Measurements from ENCODE around the gene RHOV.

Gene RHOV

DNA sequence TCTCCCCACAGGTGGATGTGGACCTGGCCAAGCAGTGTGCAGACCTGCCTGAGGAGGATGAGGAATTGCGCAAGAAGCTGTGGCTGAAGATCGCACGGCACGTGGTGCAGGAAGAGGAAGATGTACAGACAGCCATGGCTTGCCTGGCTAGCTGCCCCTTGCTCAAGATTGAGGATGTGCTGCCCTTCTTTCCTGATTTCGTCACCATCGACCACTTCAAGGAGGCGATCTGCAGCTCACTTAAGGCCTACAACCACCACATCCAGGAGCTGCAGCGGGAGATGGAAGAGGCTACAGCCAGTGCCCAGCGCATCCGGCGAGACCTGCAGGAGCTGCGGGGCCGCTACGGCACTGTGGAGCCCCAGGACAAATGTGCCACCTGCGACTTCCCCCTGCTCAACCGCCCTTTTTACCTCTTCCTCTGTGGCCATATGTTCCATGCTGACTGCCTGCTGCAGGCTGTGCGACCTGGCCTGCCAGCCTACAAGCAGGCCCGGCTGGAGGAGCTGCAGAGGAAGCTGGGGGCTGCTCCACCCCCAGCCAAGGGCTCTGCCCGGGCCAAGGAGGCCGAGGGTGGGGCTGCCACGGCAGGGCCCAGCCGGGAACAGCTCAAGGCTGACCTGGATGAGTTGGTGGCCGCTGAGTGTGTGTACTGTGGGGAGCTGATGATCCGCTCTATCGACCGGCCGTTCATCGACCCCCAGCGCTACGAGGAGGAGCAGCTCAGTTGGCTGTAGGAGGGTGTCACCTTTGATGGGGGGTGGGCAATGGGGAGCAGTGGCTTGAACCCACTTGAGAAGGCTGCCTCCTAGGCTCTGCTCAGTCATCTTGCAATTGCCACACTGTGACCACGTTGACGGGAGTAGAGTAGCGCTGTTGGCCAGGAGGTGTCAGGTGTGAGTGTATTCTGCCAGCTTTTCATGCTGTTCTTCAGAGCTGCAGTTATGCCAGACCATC lies 28.8 kb upstream of the RHOV start:
- DNase-seq = no peak

DNA sequence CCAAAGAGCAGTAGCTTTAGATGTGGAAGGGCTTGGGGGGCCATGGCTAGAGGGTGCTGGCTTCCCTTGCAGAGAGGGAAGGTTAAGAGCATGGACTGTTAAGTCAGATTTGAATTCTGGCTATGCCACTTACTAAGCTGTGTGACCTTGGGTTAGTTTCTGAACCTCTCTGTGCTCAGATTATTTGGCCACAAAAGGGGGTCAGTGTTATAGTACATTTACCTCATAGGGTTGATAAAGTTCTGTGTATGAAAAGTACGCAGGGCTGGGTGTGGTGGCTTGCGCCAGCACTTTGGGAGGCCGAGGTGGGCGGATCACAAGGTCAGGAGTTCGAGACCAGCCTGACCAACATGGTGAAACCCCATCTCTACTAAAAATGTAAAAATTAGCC lies 27.0 kb upstream of the RHOV start:
- no peak for DNase-seq

DNA sequence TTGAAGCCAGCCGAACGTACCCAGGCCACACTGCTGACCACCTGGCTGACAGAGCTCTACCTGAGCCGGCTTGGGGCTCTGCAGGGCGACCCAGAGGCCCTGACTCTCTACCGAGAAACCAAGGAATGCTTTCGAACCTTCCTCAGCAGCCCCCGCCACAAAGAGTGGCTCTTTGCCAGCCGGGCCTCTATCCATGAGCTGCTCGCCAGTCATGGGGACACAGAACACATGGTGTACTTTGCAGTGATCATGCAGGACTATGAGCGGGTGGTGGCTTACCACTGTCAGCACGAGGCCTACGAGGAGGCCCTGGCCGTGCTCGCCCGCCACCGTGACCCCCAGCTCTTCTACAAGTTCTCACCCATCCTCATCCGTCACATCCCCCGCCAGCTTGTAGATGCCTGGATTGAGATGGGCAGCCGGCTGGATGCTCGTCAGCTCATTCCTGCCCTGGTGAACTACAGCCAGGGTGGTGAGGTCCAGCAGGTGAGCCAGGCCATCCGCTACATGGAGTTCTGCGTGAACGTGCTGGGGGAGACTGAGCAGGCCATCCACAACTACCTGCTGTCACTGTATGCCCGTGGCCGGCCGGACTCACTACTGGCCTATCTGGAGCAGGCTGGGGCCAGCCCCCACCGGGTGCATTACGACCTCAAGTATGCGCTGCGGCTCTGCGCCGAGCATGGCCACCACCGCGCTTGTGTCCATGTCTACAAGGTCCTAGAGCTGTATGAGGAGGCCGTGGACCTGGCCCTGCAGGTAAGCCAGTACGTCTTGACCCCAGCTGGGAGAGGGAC lies 26.4 kb upstream of the RHOV start:
- no peak for DNase-seq

DNA sequence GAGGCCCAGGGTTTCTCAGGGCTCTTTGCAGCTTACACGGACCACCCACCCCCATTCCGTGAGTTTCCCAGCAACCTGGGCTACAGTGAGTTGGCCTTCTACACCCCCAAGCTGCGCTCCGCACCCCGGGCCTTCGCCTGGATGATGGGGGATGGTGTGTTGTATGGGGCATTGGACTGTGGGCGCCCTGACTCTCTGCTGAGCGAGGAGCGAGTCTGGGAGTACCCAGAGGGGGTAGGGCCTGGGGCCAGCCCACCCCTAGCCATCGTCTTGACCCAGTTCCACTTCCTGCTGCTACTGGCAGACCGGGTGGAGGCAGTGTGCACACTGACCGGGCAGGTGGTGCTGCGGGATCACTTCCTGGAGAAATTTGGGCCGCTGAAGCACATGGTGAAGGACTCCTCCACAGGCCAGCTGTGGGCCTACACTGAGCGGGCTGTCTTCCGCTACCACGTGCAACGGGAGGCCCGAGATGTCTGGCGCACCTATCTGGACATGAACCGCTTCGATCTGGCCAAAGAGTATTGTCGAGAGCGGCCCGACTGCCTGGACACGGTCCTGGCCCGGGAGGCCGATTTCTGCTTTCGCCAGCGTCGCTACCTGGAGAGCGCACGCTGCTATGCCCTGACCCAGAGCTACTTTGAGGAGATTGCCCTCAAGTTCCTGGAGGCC lies 25.6 kb upstream of the RHOV start:
- DNase-seq = no peak

DNA sequence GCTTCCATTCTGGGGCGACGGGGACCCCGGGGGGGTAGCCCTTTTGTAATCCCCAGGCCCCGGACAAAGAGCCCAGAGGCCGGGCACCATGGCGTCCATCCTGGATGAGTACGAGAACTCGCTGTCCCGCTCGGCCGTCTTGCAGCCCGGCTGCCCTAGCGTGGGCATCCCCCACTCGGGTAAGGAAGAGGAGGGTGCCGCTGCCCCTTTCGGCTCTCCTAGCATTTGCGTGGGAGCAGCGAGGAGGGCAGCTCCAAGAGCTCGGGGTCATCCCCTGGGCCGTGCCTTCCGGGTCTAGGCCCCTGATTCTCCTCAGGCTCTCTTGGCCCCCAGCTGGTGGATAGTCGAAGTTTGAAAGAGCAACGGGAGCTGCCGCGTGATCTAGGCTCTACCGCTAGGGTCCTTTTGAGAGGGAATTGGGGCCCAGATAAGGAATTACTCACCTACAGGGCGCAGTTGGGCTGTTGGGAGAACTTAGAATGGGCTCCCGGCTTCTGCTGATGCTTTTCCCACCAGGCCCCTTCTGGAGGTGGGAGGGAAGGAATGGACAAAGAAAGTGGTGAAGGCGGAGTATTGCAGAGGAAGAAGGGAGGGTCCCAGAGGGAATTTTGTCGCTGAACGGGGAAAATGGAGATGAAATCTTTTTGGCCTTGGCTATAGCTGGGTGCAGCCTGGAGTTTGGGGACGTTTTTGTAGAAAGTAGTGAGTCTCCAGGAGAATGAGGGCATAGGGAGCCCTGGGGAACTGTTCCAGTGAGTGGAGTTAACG lies 20.8 kb upstream of the RHOV start:
- peak; percentile 46 for DNase-seq

DNA sequence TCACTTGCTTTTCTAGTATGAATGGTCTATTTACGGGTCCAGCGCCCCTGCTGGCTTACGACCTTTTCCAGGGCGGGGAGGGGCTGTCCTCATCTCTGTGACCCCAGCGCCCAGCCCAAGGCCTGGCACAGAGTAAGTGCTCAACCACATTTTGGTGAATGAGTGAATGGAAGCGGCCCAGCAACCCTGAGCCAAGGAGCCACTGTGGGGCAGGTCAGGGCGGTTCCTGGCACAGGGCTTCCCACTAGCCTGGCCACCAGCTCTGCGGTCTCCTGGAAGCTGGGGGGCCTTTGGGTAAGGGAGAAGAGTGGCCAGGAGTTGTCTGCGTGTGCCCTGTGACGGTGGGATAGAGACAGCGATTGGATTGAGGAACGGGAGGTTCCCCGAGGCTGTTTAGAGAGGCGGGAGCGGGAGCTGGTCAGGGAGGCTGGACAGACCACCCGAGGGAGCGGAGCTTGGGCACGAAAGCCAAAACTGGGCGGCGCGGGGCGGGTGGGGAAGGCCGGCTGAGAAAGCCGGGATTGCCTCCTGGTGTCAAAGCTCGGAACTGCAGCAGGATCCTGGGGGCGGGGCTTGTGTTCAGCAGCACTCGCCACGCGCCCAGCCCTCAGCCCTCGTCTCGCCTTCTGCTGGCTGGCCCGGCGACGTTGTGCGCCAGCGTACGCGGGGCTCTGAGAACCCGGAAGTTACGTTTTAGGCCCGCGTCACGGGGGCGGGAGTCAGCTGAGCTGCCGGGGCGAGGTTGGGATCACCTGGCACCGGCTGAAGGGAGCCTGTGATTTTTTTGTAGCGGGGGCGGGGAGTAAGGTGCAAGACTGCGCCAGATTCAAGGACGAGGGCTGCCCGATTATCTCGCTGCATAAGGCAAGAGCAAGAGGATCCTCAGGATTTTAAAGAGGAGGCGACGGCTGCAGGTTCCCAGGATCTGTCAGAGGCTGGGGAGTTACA lies 20.0 kb upstream of the RHOV start, which contains the start of gene VPS18:
TSS of gene VPS18 (plus strand) at position 718 of the 948 bp plus-strand sequence. CDS start 319 bp downstream, outside the sequence.
- peak; percentile 98 for DNase-seq

DNA sequence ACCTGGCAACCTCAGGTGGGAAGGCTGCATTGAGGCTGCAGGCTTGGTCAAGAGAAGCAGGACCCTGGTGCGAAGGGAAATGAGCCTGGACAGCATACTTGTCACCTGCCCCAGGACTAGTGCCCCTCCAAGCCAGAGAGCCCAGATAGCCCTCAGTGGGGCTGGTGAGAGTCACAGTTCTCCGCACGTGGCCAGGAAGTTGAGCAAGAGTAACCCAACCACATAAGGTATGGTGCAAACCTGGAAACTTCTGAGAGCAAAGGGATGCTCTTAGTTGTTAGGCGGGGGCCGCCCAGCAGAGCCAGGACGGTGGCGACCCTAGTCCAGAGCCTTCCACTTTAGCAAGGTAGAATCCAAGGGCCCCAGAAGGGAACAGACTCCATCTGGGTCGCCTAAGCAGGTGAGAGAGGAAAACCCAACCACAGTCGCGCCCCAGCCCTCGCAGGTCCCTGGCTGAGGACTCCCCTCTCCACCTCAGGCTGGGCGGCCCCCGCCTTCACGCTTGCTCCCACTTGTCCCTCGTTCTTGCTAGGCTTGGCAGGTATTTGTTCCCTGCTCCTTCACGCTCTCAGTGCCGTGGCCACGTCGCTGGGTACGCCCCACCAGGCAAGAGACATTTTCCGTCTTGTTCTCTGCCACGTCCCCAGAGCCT lies 19.1 kb upstream of the RHOV start:
- no peak for DNase-seq

DNA sequence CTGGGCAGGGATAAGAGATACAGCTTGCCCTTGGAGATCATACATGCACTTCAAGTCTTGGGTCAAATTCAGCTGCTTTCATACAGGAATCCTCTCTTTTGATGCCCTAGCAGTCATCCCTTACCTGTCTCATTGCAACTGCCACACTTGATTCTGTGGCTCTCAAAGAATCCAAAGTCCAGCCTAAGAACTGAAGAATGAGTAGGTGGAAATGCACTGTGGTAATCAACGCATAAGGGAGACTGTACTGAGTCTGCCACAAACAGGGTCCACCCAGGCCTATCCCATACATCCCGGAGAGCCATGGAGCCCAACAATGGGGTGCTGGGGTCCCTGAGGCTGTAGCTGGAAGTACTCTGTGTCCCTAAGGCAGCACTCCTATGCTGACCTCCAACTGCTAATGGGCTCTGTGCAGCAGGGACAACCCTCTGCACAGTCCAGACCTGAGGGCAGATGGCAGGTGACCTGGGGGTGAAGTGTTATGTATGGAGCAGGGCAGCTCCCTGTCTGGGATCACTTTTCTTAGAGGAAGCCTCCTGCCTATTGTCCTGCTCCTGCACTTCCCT lies 18.5 kb upstream of the RHOV start:
- DNase-seq = no peak

DNA sequence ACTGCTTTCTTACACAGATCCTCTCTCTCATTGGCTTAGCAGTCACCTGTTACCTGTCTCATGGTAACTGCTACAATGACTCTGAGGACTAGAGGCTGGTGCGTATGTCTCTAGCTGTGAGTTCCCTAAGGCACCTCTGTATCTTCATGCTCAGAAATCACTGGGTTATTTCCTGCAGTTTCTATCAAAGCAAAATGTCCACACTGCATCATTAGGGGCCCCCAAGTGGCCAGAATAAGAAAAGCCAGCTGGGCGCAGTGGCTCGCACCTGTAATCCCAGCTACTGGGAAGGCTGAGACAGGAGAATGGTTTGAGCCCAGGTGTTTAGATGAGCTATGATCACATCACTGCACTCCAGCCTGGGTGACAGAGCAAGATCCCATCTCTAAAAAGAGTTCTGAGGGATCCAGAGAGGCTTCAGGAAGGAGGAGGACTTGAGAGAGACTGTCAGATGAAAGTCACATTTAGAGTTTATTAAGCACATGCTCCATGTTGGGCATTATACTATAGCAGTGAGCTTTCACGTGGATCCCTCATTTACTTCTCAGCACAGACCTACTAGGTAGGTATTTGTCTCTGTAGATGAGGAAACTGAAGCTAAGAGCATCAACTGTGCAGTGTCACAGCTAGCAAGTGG lies 17.9 kb upstream of the RHOV start:
- no peak for DNase-seq

DNA sequence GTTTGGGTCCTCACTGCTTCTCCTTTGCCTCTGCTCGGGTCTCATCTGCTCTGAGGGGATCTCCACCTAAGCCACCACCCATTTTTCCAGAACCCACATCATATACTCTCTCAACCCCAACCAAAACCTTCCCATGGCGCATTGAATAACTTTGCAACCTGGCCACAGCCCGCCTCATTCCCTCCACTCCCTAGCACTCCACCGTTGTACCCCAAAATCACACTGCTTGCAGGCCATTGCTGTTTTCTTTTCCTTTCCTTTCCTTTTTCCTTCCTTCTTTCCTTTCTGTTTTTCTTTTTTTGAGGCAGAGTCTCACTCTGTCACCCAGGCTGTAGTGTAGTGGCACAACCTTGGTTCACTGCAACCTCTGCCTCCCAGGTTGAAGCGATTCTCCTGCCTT lies 17.1 kb upstream of the RHOV start:
- no peak for DNase-seq

DNA sequence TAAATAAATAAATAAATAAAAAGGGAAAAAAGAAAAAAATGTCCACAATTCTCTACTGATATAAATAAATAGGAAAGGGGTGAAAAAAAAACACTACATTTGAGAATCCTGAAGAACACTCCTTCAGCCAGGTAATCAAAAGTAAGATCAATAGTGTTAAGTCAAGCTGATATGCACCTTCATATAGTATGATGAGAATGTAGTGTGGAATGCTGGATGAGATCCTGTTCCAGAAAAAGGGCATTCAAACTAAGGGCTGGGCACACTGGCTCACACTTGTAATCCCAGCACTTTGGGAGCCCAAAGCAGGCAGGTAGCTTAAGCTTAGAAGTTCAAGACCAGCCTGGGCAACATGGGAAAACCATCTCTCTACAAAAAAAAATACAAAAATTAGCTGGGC lies 15.1 kb upstream of the RHOV start:
- DNase-seq = no peak

DNA sequence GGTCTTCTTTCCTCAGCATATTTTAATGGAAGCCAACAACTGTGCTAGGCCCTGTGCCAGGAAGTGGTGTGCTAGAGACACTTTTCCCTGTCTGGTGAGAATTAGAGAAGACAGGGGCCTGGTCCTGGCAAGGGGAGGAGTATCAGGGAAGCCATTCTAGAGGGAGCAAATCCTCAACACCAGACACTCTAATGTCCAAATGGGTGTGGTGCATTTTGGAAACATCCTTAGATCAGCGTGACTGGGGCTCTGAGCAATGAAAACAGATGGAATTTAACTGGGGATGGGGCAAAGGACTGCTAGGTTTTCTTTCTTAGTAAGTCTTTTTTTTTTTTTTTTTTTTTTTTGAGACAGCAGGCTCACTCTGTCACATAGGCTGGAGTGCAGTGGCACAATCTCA lies 12.6 kb upstream of the RHOV start:
- no peak for DNase-seq

DNA sequence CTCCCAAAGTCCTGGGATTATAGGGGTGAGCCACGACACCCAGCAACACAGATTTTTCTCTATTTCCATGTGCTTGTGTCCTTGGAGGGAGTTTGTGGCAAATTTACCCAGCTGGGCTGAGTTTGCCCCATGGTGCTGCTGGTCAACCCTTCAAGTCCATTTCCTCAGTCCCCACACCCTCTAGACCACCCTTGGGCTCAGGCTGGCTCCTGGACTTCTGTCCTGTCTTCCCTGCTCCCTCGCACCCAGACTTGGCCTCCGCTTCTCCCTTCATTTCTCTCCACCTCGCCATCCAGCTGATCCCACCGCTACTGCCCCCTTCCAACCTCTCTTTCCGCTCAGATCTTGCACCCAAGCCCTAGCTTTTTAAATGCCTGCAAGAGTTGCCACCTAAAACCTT lies 7.3 kb upstream of the RHOV start:
- no peak for DNase-seq

DNA sequence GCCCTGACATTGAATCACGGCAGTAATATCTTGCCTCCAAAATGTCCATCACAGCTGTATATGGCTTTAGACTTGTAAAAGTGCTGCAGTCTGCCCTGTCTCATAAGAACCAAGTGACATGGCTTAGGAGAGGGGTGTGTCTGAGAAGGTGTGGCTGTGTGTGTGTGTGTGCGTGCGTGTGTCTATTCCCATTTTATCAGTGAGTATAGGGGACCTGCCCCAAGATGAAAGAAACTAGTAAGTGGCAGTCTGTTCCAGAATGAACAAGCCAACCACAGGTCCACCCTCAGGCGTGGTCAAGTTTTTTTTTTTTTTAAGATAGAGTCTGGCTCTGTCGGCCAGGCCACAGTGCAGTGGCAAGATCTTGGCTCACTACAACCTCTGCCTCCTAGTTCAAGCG lies 5.6 kb upstream of the RHOV start:
- no peak for DNase-seq

DNA sequence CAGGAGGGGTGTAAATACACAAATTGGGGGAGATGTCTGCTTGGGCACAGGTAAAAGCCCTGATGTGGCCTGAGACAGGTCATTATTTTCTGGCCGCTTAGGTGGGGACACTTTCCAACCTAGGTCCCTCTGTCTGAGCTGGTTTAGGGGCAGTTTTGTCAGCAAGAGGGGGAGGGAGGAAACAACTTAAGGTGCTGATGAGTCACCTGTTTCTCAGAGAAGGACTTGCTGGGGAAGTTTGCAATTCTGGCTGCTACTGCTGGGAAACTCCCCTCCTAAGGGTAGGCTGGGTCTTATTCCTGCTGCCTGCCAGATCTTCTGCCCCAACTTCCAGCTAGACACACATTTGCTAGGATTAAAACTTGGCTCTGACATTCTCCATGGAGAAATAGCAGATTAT lies 4.8 kb upstream of the RHOV start:
- no peak for DNase-seq

DNA sequence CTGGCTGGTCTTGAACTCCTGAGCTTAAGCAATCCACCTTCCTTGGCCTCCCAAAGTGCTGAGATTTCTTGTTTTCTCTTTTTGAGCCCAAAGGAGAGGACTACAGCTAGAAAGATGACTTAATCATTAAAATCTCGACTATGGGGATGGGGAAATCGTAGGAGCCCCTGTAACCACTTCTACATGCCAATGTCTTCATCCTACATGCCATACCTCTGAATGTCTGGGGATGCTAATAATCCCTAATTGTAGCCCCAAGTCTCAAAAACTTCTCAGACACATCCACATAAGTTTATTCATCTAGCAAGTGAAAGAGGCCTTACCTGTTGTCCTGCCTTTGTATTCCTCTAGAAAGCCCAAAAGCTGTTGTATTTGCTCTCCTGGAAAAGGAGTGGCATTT lies 3.7 kb upstream of the RHOV start:
- no peak for DNase-seq

DNA sequence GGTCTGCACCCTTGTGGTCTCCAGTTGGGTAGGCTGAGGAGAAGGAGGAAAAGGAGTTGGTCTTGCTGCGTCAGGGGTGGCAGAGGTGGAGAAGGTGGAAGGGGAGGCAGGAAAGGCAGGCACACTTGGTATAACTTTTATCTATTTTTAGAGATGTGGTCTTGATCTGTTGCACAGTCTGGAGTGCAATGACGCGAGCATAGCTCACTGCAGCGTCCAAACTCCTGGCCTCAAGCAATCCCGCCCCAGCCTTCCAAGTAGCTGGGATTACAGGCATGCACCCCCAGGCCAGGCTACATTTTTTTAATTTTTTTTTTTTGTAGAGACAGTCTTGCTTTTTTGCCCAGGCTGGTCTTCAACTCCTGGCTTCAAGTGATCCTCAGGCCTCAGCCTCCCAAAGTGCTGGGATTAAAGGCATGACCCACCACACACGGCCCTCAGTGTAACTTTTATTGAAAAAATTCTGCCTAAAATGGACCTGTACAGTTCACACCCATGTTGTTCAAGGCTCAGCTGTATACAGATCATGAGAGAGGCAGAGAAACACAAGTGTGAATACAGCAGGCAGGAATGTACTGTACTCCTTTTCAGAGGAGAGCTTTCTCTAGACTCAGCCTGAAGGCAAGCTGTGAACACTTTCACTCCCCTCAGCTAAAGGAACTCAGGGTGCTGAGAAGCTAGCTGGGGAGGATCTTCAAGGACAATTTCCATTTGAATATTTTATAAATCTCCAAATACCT lies 2.1 kb upstream of the RHOV start:
- no peak for DNase-seq

DNA sequence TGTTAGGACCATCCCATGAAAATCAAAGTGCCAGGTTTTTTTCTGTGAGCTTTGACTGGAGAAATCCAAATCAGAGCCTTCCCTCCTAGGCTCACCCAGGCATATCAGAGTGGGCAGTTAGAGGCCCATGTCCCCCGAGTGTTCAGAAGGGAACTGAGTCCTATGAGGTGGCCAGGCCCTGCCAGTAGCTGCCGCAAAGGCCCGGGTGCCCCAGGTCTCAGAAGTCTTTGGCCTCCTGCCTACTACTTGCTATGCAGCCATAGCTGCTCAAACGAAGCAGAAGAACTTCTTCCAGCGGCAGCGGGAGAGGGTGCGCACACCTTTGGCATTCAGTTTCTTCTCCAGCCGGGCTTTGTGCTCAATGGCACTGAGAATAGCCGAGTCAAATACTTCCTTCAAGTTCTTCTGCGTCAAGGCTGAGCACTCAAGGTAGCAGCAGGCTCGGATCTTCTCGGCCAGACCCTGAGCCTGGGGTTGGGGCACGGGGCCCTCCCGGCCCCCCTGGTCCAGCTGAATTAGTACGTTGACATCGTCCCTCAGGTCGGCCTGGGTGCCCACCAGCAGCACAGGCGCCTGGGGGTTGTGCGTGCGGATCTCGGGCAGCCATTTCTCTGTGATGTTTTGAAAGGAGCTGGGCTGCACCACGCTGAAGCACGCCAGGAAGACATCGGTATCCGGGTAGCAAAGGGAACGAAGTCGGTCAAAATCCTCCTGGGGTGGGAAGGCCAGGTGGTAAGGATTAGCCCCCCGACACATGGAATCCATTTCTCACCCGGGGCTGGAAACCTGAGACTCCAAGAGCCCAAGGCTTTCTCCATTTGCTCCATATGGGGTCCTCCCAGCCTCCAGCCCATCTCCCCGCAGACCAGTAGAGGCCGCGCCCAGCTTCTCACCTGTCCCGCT lies 992 bp downstream of the RHOV start:
- DNase-seq = no peak
